Measurements from ENCODE around the gene UNKL.
"Not testable (repeated sequence)": the region's sequence is repeated elsewhere in the genome, so short reads cannot be mapped to it uniquely, and the experiment has no call there.

Gene UNKL

DNA sequence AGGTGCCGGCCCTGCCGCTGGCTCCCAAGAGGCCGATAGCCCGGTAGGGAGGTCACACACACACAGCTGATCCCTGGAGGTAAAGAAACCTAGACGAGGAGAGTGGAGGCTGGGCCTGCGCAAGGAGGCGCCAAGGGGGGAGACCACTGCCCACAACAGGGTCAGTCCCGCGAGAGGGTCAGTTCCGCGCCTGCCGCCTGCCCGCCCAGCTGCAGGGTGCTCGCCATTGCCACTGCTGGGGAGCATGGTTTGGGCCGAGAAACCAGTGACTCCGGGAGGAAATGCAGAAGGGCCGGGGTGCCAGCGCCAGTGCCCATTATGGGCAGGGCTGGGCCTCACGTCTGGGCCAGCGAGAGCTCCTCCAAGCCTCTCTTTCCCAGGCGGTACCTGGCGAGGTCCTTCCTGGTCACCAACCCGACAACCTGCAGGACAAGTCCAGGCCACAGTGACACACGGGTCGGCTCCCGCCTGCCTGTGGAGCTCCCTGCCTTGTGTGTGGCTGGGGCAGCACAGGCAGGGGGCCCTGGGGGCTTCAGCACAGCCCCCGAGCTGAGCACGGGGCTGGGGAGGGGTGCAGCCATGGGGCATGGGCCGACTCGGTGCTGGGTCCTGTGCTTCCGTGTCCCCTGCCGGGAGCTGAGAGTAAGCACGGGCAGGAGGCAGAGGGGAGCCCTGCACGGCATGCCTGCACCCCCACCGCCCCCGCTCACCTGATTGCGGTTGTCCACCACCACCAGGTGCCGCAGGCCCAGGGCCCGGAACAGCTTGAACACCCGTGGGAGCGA, 32.0 kb upstream of the UNKL start:
- no peak for DNase-seq (ENCODE audit: low read depth)

- no peak for DNase-seq (ENCODE audit: low read depth)
Measured at GRCh38 chr16:1445518-1446203, 31.2 kb upstream of the UNKL start.

DNA sequence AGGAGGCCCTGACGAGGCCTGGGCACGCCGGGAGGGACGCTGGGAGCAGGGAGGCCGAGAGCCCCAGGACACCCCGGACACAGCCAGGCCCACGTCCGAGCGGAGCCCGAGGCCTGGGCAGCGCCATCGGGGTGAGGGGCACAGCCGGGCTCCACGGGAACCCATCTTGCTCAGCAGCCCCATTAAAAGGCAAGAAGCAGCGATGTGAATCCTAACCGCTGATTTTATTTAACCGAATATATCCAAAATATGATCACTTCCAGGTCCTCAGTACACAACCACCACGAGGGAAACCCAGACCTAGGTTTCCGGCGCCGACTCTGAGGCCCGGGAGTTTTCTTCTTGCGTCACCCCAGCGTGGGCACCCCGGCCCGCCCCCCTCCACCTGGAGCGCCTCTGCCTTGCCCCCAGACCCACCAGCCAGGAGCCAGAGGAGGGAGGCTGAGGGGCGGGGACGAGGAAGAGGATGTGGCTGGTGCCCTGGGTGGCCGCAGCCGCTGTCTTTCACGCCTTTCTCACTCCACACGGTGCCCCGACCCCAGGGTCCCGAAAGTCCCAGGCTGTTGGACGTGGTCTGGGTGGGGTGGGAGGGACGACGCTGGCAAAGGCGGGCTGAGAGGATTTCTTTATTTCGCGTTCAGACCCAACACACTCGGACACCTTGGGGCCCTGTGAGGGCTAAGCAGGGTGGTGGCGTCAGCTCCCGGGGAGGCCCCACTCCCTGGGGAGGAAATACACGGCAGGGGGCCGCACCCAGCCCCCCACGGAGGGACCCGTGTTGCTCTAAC, 30.4 kb upstream of the UNKL start:
- DNase-seq (ENCODE audit: low read depth), result no peak

GRCh38 chr16:1443980-1444729, 29.7 kb upstream of the UNKL start, which contains the start of gene CCDC154:
CCDC154 (minus strand) TSS chr16:1444556; CDS start chr16:1444322, 234 bp downstream.
- no peak for DNase-seq (ENCODE audit: low read depth)

DNA sequence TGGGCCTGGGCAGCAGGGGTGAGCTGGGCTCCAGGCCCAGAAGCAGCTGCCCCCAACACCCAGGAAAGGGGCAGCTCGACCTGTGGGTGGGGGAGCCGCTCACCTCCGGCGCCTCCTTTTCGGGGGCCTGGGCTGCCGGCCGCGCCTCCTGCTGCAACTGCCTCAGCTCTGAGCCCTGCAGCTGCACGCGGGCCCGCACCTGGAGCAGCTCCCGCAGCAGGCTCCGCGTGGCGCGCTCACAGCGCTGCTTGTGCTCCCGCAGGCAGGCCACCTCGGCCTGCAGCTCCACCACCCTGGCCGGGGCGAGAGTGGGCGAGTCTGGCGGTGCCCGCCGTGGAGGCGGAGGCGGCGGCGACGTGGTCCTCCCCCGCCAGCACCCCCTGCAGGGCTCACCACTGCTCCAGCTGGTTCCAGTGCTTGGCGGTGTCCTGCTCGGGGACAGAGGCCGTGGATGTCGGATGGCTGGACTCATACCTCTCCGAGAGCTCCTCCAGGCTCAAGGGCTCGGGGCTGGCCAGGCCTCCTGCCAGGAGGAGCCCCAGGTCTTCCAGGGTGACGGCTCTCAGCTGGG, 29.0 kb upstream of the UNKL start:
- no peak for DNase-seq (ENCODE audit: low read depth)

DNA sequence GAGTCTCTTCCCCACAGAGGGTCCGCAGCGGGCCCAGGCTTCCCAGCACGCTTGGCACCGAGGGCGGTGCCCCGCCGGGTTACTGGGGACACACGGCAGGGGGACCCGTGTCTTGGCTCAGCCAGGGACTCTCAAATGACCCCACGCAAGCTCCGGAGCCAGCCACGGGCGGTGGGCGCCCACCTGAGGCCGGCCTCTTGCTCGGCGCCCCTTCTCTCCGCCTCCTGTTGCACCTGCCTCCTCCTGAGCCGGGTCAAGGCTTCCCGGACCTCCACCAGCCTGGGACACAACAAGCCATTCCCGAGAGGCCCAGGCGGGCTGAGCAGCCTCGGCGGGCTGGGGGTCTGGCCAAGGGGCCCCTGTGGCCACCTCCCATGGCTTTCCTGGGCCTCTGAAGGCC, 28.2 kb upstream of the UNKL start:
- no peak for DNase-seq (ENCODE audit: low read depth)

- no peak for DNase-seq (ENCODE audit: low read depth)
Measured at GRCh38 chr16:1441391-1441829, 26.9 kb upstream of the UNKL start.

- DNase-seq (ENCODE audit: low read depth), result not testable (repeated sequence)
Measured at GRCh38 chr16:1439699-1440074, 25.2 kb upstream of the UNKL start.

DNA sequence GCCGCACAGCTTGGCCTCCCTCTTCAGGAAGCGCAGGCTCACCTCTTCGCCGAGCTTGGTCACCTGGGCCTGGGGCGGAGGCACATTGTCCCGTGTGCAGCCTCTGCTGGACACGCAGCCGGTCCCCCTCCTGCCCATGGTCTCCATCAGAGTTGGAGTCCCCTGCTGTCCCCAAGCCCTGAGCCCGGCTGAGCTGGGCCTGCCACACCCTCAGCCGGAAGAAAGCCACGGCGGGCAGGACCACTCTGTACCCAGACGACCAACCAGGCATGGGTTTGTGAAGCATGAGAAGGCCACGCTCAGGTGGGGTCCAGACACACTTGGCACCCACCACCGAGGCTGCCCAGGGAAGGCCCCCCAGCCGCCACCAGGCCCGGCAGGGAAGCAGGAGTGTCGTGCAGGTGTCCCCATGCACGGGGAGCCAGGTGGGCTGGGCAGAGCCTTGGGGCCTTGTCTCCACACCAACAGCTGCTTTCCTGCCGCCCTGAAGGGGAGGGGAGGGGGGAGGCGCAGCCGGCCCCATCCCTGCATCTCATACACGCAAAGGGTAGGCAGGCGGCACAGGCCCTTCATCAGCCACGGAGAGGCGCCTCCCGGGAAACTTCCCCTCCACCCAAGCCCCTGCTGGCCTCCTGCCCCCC, 24.7 kb upstream of the UNKL start:
- no peak for DNase-seq (ENCODE audit: low read depth)

- no peak for DNase-seq (ENCODE audit: low read depth)
Measured at GRCh38 chr16:1438229-1439057, 23.9 kb upstream of the UNKL start.

GRCh38 chr16:1437606-1438005, 23.1 kb upstream of the UNKL start:
- no peak for DNase-seq (ENCODE audit: low read depth)

- DNase-seq (ENCODE audit: low read depth), result no peak
Measured at GRCh38 chr16:1436731-1437355, 22.3 kb upstream of the UNKL start.

DNA sequence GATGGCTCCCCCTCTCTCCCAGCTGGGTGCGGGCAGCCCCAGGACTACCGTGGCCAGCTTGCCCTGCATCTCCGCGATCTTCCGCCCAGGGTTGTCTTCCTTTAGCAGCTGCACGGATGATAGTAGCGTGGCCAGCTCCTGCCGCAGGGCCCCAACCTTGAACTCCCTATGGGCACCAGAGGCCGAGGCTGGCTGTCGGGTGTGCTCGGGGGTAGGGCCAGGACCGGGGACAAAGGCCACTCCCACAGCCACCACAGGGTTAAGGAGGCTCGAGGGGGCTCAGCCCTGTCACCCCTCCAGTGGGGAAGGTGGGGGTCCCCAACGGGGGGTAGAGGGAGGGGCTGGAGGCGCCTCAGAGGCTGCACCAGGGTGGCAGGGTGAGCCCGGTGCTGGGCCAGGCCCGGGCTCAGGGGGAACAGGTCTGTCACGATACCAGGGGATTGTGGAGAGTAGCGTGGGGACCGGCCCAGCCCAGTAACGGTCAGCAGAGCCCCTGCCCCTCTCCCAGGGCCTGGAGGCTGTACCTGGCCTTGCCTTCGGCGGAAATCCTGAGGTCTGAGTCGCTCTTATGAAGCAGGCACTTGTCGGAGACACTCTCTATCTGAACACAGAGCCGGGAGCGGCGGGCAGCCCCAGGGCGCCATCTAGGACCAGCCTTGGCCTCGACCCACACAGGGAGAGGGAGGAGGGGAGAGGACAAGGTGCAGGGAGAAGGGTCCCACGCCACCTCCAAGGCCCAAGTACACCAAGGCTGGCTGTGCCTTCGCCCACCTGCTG, 21.6 kb upstream of the UNKL start:
- no peak for DNase-seq (ENCODE audit: low read depth)

DNA sequence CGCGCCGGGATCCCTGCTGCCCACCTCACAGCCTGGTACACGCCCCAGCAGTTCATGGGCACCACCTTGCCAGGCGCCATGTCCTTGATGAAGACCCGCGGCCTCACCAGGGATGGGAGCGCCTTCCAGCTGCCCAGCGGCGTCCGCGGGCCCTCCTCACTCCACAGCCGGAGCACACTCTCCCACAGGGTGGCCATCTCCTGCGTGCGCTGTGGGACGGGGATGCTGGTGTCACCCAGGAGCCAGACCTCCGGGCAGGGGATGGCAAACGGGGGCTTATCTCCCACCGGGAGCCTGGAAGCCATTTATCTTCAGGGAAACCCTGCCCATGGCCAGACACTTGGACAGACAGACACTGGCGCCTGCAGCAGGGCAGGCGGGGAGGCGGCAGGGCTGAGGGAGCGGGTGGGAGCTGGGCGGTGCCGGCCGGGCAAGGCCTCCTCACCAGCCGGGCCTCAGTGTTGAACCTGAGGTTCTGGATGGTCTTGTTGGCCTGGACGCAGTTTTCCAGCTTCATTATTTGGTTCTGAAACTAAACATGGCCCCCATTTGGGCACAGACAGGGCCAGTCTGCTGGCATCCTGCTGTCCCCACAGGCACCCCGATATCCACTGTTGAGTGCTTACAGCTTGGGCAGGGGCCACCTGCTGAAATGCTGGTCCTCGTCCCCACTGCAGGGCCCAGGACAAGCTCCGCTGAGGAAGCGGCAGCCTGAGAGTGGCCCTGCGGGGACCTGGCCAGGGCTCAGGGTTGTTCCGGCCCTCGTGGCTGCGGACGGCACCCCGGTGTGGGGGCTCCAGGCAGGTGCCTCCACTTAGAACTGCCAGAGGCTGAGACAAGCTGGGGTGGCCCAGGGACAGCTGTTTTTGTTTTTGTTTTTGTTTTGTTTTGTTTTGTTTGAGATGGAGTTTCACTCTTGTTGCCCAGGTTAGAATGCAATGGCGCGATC, 20.4 kb upstream of the UNKL start:
- DNase-seq (ENCODE audit: low read depth), result no peak

GRCh38 chr16:1433756-1434155, 19.3 kb upstream of the UNKL start:
- DNase-seq (ENCODE audit: low read depth), result no peak

DNA sequence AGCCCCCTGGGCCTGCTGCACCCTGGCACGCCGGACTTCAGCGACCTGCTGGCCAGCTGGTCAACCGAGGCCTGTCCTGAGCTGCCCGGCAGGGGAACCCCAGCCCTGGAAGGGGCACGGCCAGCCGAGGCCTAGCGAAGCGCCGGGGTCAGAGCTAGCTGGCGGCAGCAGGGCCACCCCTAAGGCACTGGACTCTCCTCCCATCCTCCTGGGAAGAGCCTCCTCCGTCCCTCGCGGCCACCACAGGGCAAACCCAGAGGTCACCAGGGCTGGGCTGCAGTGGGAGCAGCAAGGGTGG, 18.7 kb upstream of the UNKL start:
- DNase-seq (ENCODE audit: low read depth), result no peak

DNA sequence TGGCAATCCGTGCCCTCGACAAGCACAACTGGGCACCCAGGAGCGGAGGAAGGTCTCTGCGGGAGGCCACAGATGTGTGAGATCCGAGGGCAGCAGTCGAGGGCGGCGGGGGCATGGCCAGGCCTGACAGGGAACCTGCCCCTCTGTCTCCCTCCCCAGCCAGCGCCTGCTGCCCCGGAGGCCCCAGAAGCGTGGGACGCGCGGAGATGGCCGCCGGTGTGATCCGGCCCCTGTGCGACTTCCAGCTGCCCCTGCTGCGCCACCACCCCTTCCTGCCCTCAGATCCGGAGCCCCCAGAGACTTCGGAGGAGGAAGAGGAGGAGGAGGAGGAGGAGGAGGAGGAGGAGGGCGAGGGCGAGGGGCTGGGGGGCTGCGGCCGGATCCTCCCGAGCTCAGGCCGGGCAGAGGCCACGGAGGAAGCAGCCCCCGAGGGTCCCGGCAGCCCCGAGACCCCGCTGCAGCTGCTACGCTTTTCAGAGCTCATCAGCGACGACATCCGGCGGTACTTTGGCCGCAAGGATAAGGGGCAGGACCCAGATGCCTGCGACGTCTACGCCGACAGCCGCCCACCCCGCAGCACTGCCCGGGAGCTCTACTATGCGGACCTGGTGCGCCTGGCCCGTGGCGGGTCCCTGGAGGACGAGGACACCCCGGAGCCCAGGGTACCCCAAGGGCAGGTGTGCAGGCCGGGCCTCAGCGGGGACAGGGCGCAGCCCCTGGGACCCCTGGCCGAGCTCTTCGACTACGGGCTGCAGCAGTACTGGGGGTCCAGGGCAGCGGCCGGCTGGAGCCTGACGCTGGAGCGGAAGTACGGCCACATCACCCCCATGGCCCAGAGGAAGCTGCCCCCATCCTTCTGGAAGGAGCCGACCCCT, 18.1 kb upstream of the UNKL start:
- DNase-seq (ENCODE audit: low read depth), result no peak

Data from activated T-helper 1 cell treated with Interleukin-2 at 50 U/mL for 16 hours (primary cell).